ENCODE data around the gene FBXW12. TPM values are rescaled to one million over a fixed set of nuclear protein-coding genes. Genes with fewer than 3 reads are reported as not detected.
A peak's percentile ranks its signal among the peaks of the same experiment; 100 is the strongest.

The FBXW12 gene
- total RNA-seq, 1 experiment from 2014 or later, result not detected

DNA sequence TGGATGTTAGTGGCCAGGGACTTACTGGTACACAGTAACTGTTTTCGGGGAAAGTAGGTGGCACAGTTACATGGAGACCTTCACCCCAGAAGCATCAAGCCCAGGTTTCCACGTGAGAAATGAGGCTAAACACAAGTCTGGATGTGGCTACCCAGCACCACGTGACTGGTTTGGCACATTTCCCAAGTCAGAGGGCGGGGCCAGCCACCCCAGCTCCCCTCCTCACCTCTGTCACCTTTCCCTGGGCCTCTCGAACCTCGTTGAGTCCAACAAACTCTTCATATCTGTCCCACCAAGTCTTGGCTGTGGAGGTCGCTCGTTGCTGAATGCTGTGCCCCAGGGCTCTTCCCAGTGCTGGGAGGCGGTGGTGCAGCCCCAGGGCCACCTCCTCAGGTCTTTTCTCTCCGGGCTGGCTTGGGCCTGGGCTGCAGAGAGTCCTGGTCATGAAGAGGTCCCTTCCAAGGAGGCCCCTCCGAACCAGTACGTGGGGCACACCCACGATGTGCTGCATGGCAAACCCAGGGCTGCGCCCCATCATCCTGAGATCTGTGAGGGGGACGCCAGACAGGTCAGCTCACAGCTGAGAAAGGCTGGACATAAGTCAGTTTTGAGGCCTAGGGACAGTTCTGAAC lies 62.7 kb downstream of the FBXW12 start:
- H3K4me1 ChIP-seq (ENCODE audit: control insufficient read depth in 1 of 2, insufficient read depth in 2 of 2, low read length in 2 of 2), result peaks cover 50 to 79% of the 10 kb centered on the region in 2 experiments
- H2AFZ ChIP-seq (ENCODE audit: low read depth, low read length, poor library complexity, severe bottlenecking), result no peak overlapping the region

More for the DNA sequence above, 62.7 kb downstream of the FBXW12 start:
- ATAC-seq (no peak), DNase-seq (ENCODE audit: low read depth, low spot score) (no peak)
- intact Hi-C loops (cut with micrococcal nuclease), result no loop called here
- peak overlapping the region; percentile 62 for H3K27ac ChIP-seq (ENCODE audit: low read depth, low read length)
- peak overlapping the region; percentile 55 for H3K9ac ChIP-seq (ENCODE audit: low read length)
- POLR2A ChIA-PET, result interaction anchor here (1.6 kb wide), 1 partner anchor 34 kb away, joined by 22 read pairs; no protein-coding TSS in a partner anchor
- H3K9me2 ChIP-seq (ENCODE audit: insufficient read depth), result no peaks in the 10 kb centered on the region
- H3K9me3 ChIP-seq (ENCODE audit: control insufficient read depth in 1 of 2, insufficient read depth in 1 of 2, low read depth in 1 of 2, low read length in 2 of 2), result no peaks in the 10 kb centered on the region
- peaks cover 0 to 17% of the 10 kb centered on the region in 2 experiments; a peak in 1 of 4 replicates for H3K36me3 ChIP-seq (ENCODE audit: control insufficient read depth in 1 of 2, insufficient read depth in 2 of 2, low read length in 2 of 2)
- RAD21 ChIA-PET (ENCODE audit: low non-redundant PET in 1 of 2, low total read pairs in 2 of 2, uncharacterized antibody in 2 of 2, unreplicated experiment in 2 of 2), result interaction anchor here (0.6 to 3.3 kb wide), 4 partner anchors 8 to 34 kb away, joined by 3 to 59 read pairs (median 14); no protein-coding TSS in a partner anchor
- TF ChIP-seq ZNF274 (IDR thresholded peaks at IDR 0.05; ENCODE audit: low read depth, low read length), result no peak
- TF ChIP-seq, protein P1, sequence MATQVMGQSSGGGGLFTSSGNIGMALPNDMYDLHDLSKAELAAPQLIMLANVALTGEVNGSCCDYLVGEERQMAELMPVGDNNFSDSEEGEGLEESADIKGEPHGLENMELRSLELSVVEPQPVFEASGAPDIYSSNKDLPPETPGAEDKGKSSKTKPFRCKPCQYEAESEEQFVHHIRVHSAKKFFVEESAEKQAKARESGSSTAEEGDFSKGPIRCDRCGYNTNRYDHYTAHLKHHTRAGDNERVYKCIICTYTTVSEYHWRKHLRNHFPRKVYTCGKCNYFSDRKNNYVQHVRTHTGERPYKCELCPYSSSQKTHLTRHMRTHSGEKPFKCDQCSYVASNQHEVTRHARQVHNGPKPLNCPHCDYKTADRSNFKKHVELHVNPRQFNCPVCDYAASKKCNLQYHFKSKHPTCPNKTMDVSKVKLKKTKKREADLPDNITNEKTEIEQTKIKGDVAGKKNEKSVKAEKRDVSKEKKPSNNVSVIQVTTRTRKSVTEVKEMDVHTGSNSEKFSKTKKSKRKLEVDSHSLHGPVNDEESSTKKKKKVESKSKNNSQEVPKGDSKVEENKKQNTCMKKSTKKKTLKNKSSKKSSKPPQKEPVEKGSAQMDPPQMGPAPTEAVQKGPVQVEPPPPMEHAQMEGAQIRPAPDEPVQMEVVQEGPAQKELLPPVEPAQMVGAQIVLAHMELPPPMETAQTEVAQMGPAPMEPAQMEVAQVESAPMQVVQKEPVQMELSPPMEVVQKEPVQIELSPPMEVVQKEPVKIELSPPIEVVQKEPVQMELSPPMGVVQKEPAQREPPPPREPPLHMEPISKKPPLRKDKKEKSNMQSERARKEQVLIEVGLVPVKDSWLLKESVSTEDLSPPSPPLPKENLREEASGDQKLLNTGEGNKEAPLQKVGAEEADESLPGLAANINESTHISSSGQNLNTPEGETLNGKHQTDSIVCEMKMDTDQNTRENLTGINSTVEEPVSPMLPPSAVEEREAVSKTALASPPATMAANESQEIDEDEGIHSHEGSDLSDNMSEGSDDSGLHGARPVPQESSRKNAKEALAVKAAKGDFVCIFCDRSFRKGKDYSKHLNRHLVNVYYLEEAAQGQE (IDR thresholded peaks at IDR 0.05; ENCODE audit: low read depth), result no peak
- TF ChIP-seq ZBTB33 (IDR thresholded peaks at IDR 0.05; ENCODE audit: extremely low read depth, insufficient replicate concordance, low read length), result no peak
- TF ChIP-seq FOSL1 (IDR thresholded peaks at IDR 0.05; ENCODE audit: low read depth), result no peak
- TF ChIP-seq, protein P2, sequence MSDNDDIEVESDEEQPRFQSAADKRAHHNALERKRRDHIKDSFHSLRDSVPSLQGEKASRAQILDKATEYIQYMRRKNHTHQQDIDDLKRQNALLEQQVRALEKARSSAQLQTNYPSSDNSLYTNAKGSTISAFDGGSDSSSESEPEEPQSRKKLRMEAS (IDR thresholded peaks at IDR 0.05), result no peak
- no peak for TF ChIP-seq SIN3A (IDR thresholded peaks at IDR 0.05; ENCODE audit: low read depth)
- no peak for TF ChIP-seq POLR2A (IDR thresholded peaks at IDR 0.05; ENCODE audit: borderline replicate concordance, extremely low read depth, insufficient read depth, insufficient read length)
- no peak for TF ChIP-seq SP1 (IDR thresholded peaks at IDR 0.05; ENCODE audit: low read depth)
- H3K79me2 ChIP-seq (ENCODE audit: insufficient read depth, low read length), result peaks cover 25% of the 10 kb centered on the region; the same call in 1 of the 2 replicates
- H3K4me2 ChIP-seq (ENCODE audit: low read length), result peak overlapping the region; percentile 79
- peak overlapping the region in 1 of 2 experiments; percentile 46; a peak in 1 of 4 replicates for H3K4me3 ChIP-seq (replicated peaks in 1 of 2; ENCODE audit: low read depth in 1 of 2, low read length in 2 of 2)
- BruUV-seq (replicated peaks), result no TSS peak
- no peaks in the 10 kb centered on the region for H3K27me3 ChIP-seq (ENCODE audit: insufficient read depth, low read length)
- H4K20me1 ChIP-seq (ENCODE audit: insufficient read depth), result no peaks in the 10 kb centered on the region
- CTCF ChIA-PET, result interaction anchor here (0.9 to 6.4 kb wide), 4 partner anchors 33 to 240 kb away, joined by 3 to 386 read pairs (median 7); no protein-coding TSS in a partner anchor

Data from HCT116 (cell line).